Islet precursor cell (in vitro differentiated cells): ENCODE results near the gene PTF1A.
"Not testable (repeated sequence)": the region's sequence is repeated elsewhere in the genome, so short reads cannot be mapped to it uniquely, and the experiment has no call there.

Experiments
- DNase-seq: peaks from one replicate; pipeline ENCODE4 v3.0.0-alpha.2; 2018

The PTF1A gene

DNA sequence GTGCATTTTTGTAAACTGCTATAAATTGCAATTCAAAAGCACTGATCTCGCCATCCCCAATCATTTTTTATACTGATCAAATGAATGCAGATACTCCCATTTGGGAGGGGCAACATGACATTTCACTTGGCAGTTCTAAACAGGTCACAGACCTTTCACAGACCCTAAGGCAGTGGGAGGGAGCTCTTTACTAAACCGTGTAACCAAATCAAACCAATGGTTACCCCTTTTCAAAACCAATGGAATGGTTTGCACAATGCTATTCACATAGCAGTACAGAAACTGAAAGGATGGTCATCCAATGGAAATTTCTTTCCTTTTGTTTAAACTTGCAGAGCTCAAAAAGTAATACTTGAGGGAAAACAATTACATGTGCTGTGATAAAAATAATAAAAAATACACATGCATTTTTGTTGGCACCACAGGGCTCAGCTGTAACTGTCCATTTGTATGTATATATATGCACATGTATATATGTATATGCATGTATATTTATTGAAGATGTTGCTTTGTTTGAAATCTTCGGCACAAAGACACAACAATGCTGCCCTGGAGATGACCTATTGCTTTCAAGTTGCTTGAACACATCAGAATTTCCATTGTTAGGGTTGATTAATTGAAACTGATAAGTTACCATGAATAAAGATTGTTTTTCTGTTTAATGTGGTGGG lies 14.0 kb downstream of the PTF1A start:
- DNase-seq = no peak

- DNase-seq = no peak
Measured at GRCh38 chr10:23217471-23217870, 25.4 kb downstream of the PTF1A start.

- DNase-seq = no peak
Measured at GRCh38 chr10:23230582-23230981, 38.5 kb downstream of the PTF1A start.

DNA sequence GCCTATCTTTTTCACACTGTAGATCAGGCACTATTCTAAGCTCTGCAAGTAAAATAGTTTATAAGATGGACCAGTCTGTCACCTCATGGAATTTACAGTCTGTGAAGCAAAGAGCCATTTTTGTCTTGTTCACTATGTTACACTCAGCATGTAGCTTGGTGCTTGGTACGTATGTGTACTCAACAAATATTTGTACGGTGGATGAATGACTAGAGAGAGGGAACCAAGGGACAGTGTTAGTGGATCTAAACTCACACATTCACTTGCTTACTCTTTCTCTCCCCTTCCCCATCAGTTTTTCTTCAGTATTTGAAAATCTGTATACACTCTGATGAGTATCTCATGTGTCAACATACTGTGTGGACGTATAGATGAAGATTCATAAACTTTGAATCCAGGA lies 45.9 kb downstream of the PTF1A start:
- no peak for DNase-seq

DNA sequence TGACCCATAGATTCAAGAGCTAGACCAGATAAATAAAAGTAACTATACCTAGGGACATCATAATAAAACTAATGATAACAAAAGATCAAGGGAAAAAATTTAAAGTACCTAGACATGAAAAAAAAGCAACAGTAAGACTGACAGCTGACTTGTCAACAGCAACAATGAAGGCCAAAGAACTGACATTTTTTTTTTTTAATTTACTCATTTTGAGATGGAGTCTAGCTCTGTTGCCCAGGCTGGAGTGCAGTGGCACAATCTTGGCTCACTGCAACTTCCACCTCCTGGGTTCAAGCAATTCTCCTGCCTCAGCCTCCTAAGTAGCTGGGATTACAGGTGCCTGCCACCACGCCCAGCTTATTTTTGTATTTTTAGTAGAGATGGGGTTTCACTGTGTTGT lies 49.7 kb downstream of the PTF1A start:
- not testable (repeated sequence) for DNase-seq
